Measurements from ENCODE around the gene THAP7.

The THAP7 gene

GRCh38 chr22:21047730-21048129 is 45.8 kb upstream of the THAP7 start:
- no peak for TF ChIP-seq CTCF (IDR thresholded peaks at IDR 0.05; ENCODE audit: low read depth, low read length, poor library complexity, severe bottlenecking)
- no peak for TF ChIP-seq EZH2phosphoT487 (IDR thresholded peaks at IDR 0.05; ENCODE audit: borderline replicate concordance, low read length)
- H3K9me2 ChIP-seq (replicated peaks; ENCODE audit: control insufficient read depth, low read length) = no peaks in the 10 kb centered on the region
- H3K4me1 ChIP-seq (ENCODE audit: control insufficient read depth, low read length) = peaks cover 22% of the 10 kb centered on the region

GRCh38 chr22:21047035-21047661 is 45.2 kb upstream of the THAP7 start:
- Histone ChIP-seq H3K27me3 (ENCODE audit: control insufficient read depth, low read length) (peaks cover 16% of the 10 kb centered on the region), H3K36me3 (ENCODE audit: control insufficient read depth, low read length) (no peaks in the 10 kb centered on the region), H3F3A (ENCODE audit: control insufficient read depth, insufficient read depth) (no peaks in the 10 kb centered on the region), H3K9me3 (ENCODE audit: control insufficient read depth, insufficient read depth, low read length) (no peaks in the 10 kb centered on the region), H3K4me1 (ENCODE audit: control insufficient read depth, low read length) (peaks cover 22% of the 10 kb centered on the region), H3K27ac (ENCODE audit: low read depth, low read length) (no peak overlapping the region), H3K9me2 (replicated peaks; ENCODE audit: control insufficient read depth, low read length) (no peaks in the 10 kb centered on the region), H4K20me1 (ENCODE audit: control insufficient read depth, insufficient read depth, low read depth, low read length) (no peaks in the 10 kb centered on the region), H3K79me2 (ENCODE audit: control insufficient read depth, low read length) (no peaks in the 10 kb centered on the region), H3K4me2 (ENCODE audit: low read length) (no peak overlapping the region), H3K4me3 (ENCODE audit: low read length) (no peak overlapping the region)
- no peak for TF ChIP-seq EZH2phosphoT487 (IDR thresholded peaks at IDR 0.05; ENCODE audit: borderline replicate concordance, low read length)

More at GRCh38 chr22:21047730-21048129, 45.8 kb upstream of the THAP7 start:
- H3K4me3 ChIP-seq (ENCODE audit: low read length) = no peak overlapping the region
- H3F3A ChIP-seq (ENCODE audit: control insufficient read depth, insufficient read depth) = no peaks in the 10 kb centered on the region
- no peaks in the 10 kb centered on the region for H3K79me2 ChIP-seq (ENCODE audit: control insufficient read depth, low read length)
- H3K27me3 ChIP-seq (ENCODE audit: control insufficient read depth, low read length) = peaks cover 16% of the 10 kb centered on the region
- no peaks in the 10 kb centered on the region for H4K20me1 ChIP-seq (ENCODE audit: control insufficient read depth, insufficient read depth, low read depth, low read length)
- H3K27ac ChIP-seq (ENCODE audit: low read depth, low read length) = no peak overlapping the region
- H3K4me2 ChIP-seq (ENCODE audit: low read length) = no peak overlapping the region
- no peaks in the 10 kb centered on the region for H3K36me3 ChIP-seq (ENCODE audit: control insufficient read depth, low read length)
- no peaks in the 10 kb centered on the region for H3K9me3 ChIP-seq (ENCODE audit: control insufficient read depth, insufficient read depth, low read length)

- Histone ChIP-seq H3K4me3 (ENCODE audit: low read length) (peak within 1 kb of the TSS; percentile 49), H3K9me2 (replicated peaks; ENCODE audit: control insufficient read depth, low read length) (no peaks in the 10 kb centered on the region), H3K79me2 (ENCODE audit: control insufficient read depth, low read length) (no peaks in the 10 kb centered on the region), H3K4me2 (ENCODE audit: low read length) (peak within 1 kb of the TSS; percentile 70), H3K27me3 (ENCODE audit: control insufficient read depth, low read length) (peaks cover 16% of the 10 kb centered on the region), H3K27ac (ENCODE audit: low read depth, low read length) (no peak within 1 kb of the TSS), H3F3A (ENCODE audit: control insufficient read depth, insufficient read depth) (no peaks in the 10 kb centered on the region), H3K36me3 (ENCODE audit: control insufficient read depth, low read length) (no peaks in the 10 kb centered on the region), H3K4me1 (ENCODE audit: control insufficient read depth, low read length) (peaks cover 10% of the 10 kb centered on the region), H3K9me3 (ENCODE audit: control insufficient read depth, insufficient read depth, low read length) (no peaks in the 10 kb centered on the region), H4K20me1 (ENCODE audit: control insufficient read depth, insufficient read depth, low read depth, low read length) (no peaks in the 10 kb centered on the region)
- TF ChIP-seq EZH2phosphoT487 (IDR thresholded peaks at IDR 0.05; ENCODE audit: borderline replicate concordance, low read length) = no peak
- TF ChIP-seq CTCF (IDR thresholded peaks at IDR 0.05; ENCODE audit: low read depth, low read length, poor library complexity, severe bottlenecking) = no peak
Measured at GRCh38 chr22:21045585-21046294, 43.8 kb upstream of the THAP7 start, which contains the start of gene LRRC74B. TSS of gene LRRC74B (plus strand) at chr22:21045946. CDS start at chr22:21045987, 41 bp downstream.
